H1 (cell line): ENCODE data around the gene CAMK2B. TPM values are rescaled to one million over a fixed set of nuclear protein-coding genes. Genes with fewer than 3 reads are reported as not detected.

ENCODE experiments used
- CTCF ChIA-PET: fragments of 300-600 bp; sonication (Branson Sonifier 250); formaldehyde crosslinking; loops from one replicate; lab custom pipeline; 2021; ENCODE audit not compliant: partially characterized antibody; lab: Charles Lee
- POLR2A ChIA-PET: fragments of 300-600 bp; sonication (Branson Sonifier 250); formaldehyde crosslinking; loops from one replicate; lab custom pipeline; 2021; ENCODE audit warnings: inconsistent platforms; ENCODE audit not compliant: partially characterized antibody; lab: Charles Lee
- DNase-seq, 2 experiments: peaks; one replicate each; pipeline versions ENCODE4 v3.0.0 to v3.0.0-alpha.2; 2010 to 2022; ENCODE audit warnings: low spot score in 2 of 2, low read depth in 1 of 2, mixed read lengths in 1 of 2
- FAIRE-seq: peaks from 2 replicates; lab custom pipeline; 2011; peaks lifted over from hg19 to GRCh38; lab: Jason Lieb, UNC
- H2AFZ ChIP-seq: 2 replicates; pipeline ENCODE4 v1.8.1; 2012; ENCODE audit warnings: low read length, inconsistent platforms
- H2AK5ac ChIP-seq: 2 replicates; pipeline ENCODE4 v1.6.1; 2013; ENCODE audit warnings: low read depth, low read length
- H2BK120ac ChIP-seq: replicated peaks from 2 replicates; pipeline ENCODE3; 2013; ENCODE audit warnings: low read depth, low read length, inconsistent platforms
- H2BK12ac ChIP-seq: 2 replicates; pipeline ENCODE4 v1.6.1; 2013; ENCODE audit warnings: low read depth, low read length
- H2BK15ac ChIP-seq: 2 replicates; pipeline ENCODE4 v1.6.1; 2013; ENCODE audit warnings: low read length
- H2BK20ac ChIP-seq: 2 replicates; pipeline ENCODE4 v1.6.1; 2013; ENCODE audit warnings: low read length
- H2BK5ac ChIP-seq: 2 replicates; pipeline ENCODE4 v1.6.1; 2013; ENCODE audit warnings: low read depth, low read length
- H3K14ac ChIP-seq: 2 replicates; pipeline ENCODE4 v1.6.1; 2013; ENCODE audit warnings: inconsistent platforms; ENCODE audit not compliant: insufficient read length
- H3K18ac ChIP-seq: 2 replicates; pipeline ENCODE4 v1.6.1; 2013; ENCODE audit warnings: low read length; ENCODE audit errors: extremely low read depth
- H3K23ac ChIP-seq: 2 replicates; pipeline ENCODE4 v1.6.1; 2013; ENCODE audit warnings: inconsistent platforms; ENCODE audit not compliant: insufficient read length
- H3K23me2 ChIP-seq: 2 replicates; pipeline ENCODE4 v1.6.1; 2013; ENCODE audit warnings: low read depth, low read length
- H3K27ac ChIP-seq: 2 replicates; pipeline ENCODE4 v1.6.1; 2011; ENCODE audit warnings: low read depth, low read length, inconsistent platforms
- H3K27me3 ChIP-seq, 4 experiments: replicated peaks in 1 of 4; 1 replicate in 1 of 4; 2 replicates in 3 of 4; pipeline versions ENCODE4 v1.6.1 to v1.8.1; 2011 to 2013; ENCODE audit warnings: low read length in 3 of 4, mild to moderate bottlenecking in 3 of 4, inconsistent platforms in 2 of 4, mixed read lengths in 2 of 4, moderate library complexity in 1 of 4; ENCODE audit not compliant: control insufficient read depth in 3 of 4, insufficient read depth in 3 of 4; ENCODE audit errors: extremely low read depth in 1 of 4
- H3K36me3 ChIP-seq, 4 experiments: 2 replicates each; pipeline versions ENCODE4 v1.6.1 to v1.8.1; 2011 to 2013; ENCODE audit warnings: mild to moderate bottlenecking in 4 of 4, low read length in 3 of 4, moderate library complexity in 2 of 4, control low read depth in 1 of 4, inconsistent platforms in 1 of 4; ENCODE audit not compliant: insufficient read depth in 4 of 4, control insufficient read depth in 2 of 4
- H3K4ac ChIP-seq: replicated peaks from 2 replicates; pipeline ENCODE3; 2013; ENCODE audit warnings: low read length, low read depth, mixed read lengths, inconsistent platforms; ENCODE audit not compliant: insufficient read length
- H3K4me1 ChIP-seq, 4 experiments: replicated peaks in 1 of 4; 1 replicate in 1 of 4; 2 replicates in 3 of 4; pipeline versions ENCODE4 v1.6.1 to v1.8.1; 2011 to 2013; ENCODE audit warnings: low read length in 3 of 4, inconsistent platforms in 2 of 4, mixed read lengths in 1 of 4; ENCODE audit not compliant: insufficient read depth in 4 of 4, control insufficient read depth in 3 of 4
- H3K4me2 ChIP-seq, 2 experiments: 2 replicates each; pipeline versions ENCODE4 v1.6.1 to v1.8.1; 2011 to 2013; ENCODE audit warnings: low read depth in 2 of 2, low read length in 2 of 2, control low read depth in 1 of 2, inconsistent platforms in 1 of 2, mild to moderate bottlenecking in 1 of 2; ENCODE audit not compliant: insufficient read depth in 1 of 2
- H3K4me3 ChIP-seq, 4 experiments: fragments of 200-600, 300-600 bp in 1 of 4; sonication (generic), shearing (Covaris generic), sonication (Bioruptor Twin) in 1 of 4; 2 replicates each; pipeline versions ENCODE4 v1.5.1 to v1.8.1; 2011 to 2016; ENCODE audit warnings: low read length in 4 of 4, low read depth in 3 of 4, control low read depth in 2 of 4, inconsistent platforms in 2 of 4, mild to moderate bottlenecking in 2 of 4, mixed read lengths in 1 of 4, moderate library complexity in 1 of 4; ENCODE audit not compliant: insufficient read depth in 2 of 4; ENCODE audit errors: extremely low read depth in 1 of 4
- H3K56ac ChIP-seq: replicated peaks from 2 replicates; pipeline ENCODE3; 2013; ENCODE audit warnings: low read depth, mild to moderate bottlenecking, mixed read lengths, low read length, inconsistent platforms; ENCODE audit not compliant: insufficient read length
- H3K79me1 ChIP-seq: 2 replicates; pipeline ENCODE4 v1.6.1; 2013; ENCODE audit warnings: low read depth, low read length, control low read depth
- H3K79me2 ChIP-seq, 2 experiments: 2 replicates each; pipeline versions ENCODE4 v1.6.1 to v1.8.1; 2012 to 2013; ENCODE audit warnings: low read length in 2 of 2, mild to moderate bottlenecking in 2 of 2, inconsistent platforms in 1 of 2; ENCODE audit not compliant: insufficient read depth in 2 of 2, control insufficient read depth in 1 of 2
- H3K9ac ChIP-seq, 4 experiments: replicated peaks in 1 of 4; 1 replicate in 1 of 4; 2 replicates in 3 of 4; pipeline versions ENCODE4 v1.6.1 to v1.8.1; 2011 to 2013; ENCODE audit warnings: low read depth in 3 of 4, low read length in 3 of 4, control low read depth in 2 of 4, mild to moderate bottlenecking in 2 of 4, moderate library complexity in 2 of 4, inconsistent platforms in 1 of 4; ENCODE audit errors: extremely low read depth in 1 of 4
- H3K9me3 ChIP-seq, 2 experiments: 2 replicates each; pipeline versions ENCODE4 v1.6.1 to v1.8.1; 2012 to 2013; ENCODE audit warnings: mild to moderate bottlenecking in 2 of 2, moderate library complexity in 2 of 2, control low read depth in 1 of 2, inconsistent platforms in 1 of 2, low read depth in 1 of 2, low read length in 1 of 2, mixed read lengths in 1 of 2; ENCODE audit not compliant: insufficient read depth in 2 of 2
- H4K20me1 ChIP-seq, 2 experiments: replicated peaks in 1 of 2; 2 replicates each; pipeline versions ENCODE3 to v1.8.1; 2011 to 2013; ENCODE audit warnings: inconsistent platforms in 2 of 2, low read length in 2 of 2, mild to moderate bottlenecking in 1 of 2; ENCODE audit not compliant: insufficient read depth in 2 of 2, control insufficient read depth in 1 of 2
- H4K5ac ChIP-seq: 2 replicates; pipeline ENCODE4 v1.6.1; 2013; ENCODE audit warnings: low read length, low read depth, mixed read lengths, inconsistent platforms; ENCODE audit not compliant: insufficient read length
- H4K8ac ChIP-seq: 2 replicates; pipeline ENCODE4 v1.8.0; 2013; ENCODE audit warnings: mild to moderate bottlenecking, moderate library complexity, low read length, inconsistent platforms; ENCODE audit not compliant: insufficient read depth; ENCODE audit errors: extremely low read depth
- H4K91ac ChIP-seq: replicated peaks from 2 replicates; pipeline ENCODE3; 2013; ENCODE audit warnings: low read length, mixed read lengths, inconsistent platforms; ENCODE audit not compliant: insufficient read length
- BRCA1 ChIP-seq: IDR thresholded peaks from 2 replicates; pipeline ENCODE4 v1.6.1; 2012; ENCODE audit warnings: low read depth, low read length, improper control_type of control experiment
- E2F6 ChIP-seq: IDR thresholded peaks from 2 replicates; pipeline ENCODE4 v1.6.1; 2012; ENCODE audit warnings: inconsistent platforms
- WGBS, 2 experiments: shearing (Covaris generic) in 1 of 2; methylation state at CpG; one replicate each; pipeline versions ENCODE4 v1.1.6 to v1.1.7; 2013 to 2015; ENCODE audit warnings: low lambda C conversion rate in 2 of 2, mixed read lengths in 2 of 2, inconsistent platforms in 1 of 2, low coverage in 1 of 2, missing lambda C conversion rate in 1 of 2; ENCODE audit not compliant: insufficient replicate concordance in 2 of 2, insufficient coverage in 1 of 2, insufficient read length in 1 of 2; ENCODE audit errors: extremely low coverage in 1 of 2, missing lambda C conversion rate in 1 of 2; 5-methylcytosine and 5-hydroxymethylcytosine counted together
- polyA plus RNA-seq, 7 experiments: library from polyadenylated mRNA; depleted of rRNA in 3 of 7; stranded (reverse) in 5 of 7; unstranded in 2 of 7; fragments of >200 nt in 5 of 7; fragments of 200-250 nt in 2 of 7; gene quantifications; 1 replicate in 5 of 7; 2 replicates in 1 of 7; 4 replicates in 1 of 7; pipeline versions ENCODE4 v1.2.1 to v1.2.3, GENCODE V29; 2011 to 2013; ENCODE audit warnings: missing spikeins in 2 of 7, mixed read lengths in 2 of 7
- total RNA-seq: library from RNA; stranded (reverse); fragmentation: NEBNext Ultra II Directional; extraction: Animal tissue kit (Norgen Biotek cat#: 25700); gene quantifications from 2 replicates; pipeline ENCODE4 v1.2.1, GENCODE V29; 2021

The CAMK2B gene
- total and polyA plus RNA-seq, 2 of the 8 experiments (the other 6 are each of a cell fraction or from before 2014, with no cell fraction given), result 0.05 to 0.15 TPM

GRCh38 chr7:44257213-44257612 is 68.2 kb downstream of the CAMK2B start:
- Histone ChIP-seq H2BK5ac (no peak overlapping the region), H3K4me2 (no peak overlapping the region), H3K18ac (no peak overlapping the region), H3K4me1 (no peaks in the 10 kb centered on the region), H3K14ac (no peak overlapping the region), H2BK120ac (no peak overlapping the region), H2AK5ac (no peak overlapping the region), H4K20me1 (peaks cover 0 to 6% of the 10 kb centered on the region in 2 experiments), H4K91ac (no peak overlapping the region), H4K8ac (peak overlapping the region; percentile 79; the same call in 1 of the 2 replicates), H3K79me2 (no peaks in the 10 kb centered on the region), H3K27ac (no peak overlapping the region), H2BK20ac (no peak overlapping the region), H3K4me3 (no peak overlapping the region), H2AFZ (no peak overlapping the region), H3K4ac (no peak overlapping the region)
- POLR2A ChIA-PET, result no interaction called here
- DNase-seq, result no peak
- 78% methylated on average over 6 of the region's 6 CpGs; no CpG with 5 or more reads in 1 of the 2 experiments for WGBS, 2 experiments
- CTCF ChIA-PET, result interaction anchor here (0.9 to 3.6 kb wide), 4 partner anchors 11 to 34 kb away, joined by 3 to 15 read pairs (median 10); no protein-coding TSS in a partner anchor
- TF ChIP-seq BRCA1 (no peak), E2F6 (peak; percentile 76)
- TF ChIP-seq, all 59 proteins: peak for 1
- no peak overlapping the region for H3K23ac ChIP-seq
- no peak overlapping the region for H2BK12ac ChIP-seq
- H3K23me2 ChIP-seq, result peaks cover 3% of the 10 kb centered on the region; the same call in 1 of the 2 replicates
- H4K5ac ChIP-seq, result no peak overlapping the region
- no peak overlapping the region for H2BK15ac ChIP-seq
- no peak overlapping the region for H3K56ac ChIP-seq
- no peaks in the 10 kb centered on the region for H3K9me3 ChIP-seq
- no peaks in the 10 kb centered on the region for H3K36me3 ChIP-seq
- H3K27me3 ChIP-seq, result no peaks in the 10 kb centered on the region
- FAIRE-seq, result no peak
- no peak overlapping the region for H3K9ac ChIP-seq
- H3K79me1 ChIP-seq, result no peaks in the 10 kb centered on the region
